ENCODE measurements around the gene DNAH8. TPM values are rescaled to one million over a fixed set of nuclear protein-coding genes. Genes with fewer than 3 reads are reported as not detected.

The DNAH8 gene
- total RNA-seq, 1 donor from 2014 or later, result not detected

DNA sequence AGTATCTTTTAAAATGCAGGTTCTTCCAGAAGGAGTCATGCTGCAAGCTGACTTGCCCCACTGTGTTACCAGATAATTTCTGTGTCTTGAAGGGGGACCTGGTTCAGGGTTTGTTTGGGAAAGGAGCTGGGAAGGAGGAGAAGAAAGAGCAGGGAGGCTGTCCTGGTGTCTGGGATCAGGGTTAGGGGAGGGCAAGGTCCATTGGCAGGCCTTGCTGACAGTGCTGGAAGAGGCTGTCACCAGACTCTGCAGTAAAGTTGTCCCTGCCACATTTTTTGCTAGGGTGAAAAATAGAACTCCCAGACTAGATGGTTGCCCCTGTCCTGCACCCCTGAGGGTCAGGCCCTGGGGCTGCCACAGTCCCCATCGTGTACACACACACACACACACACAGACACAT, 348.4 kb downstream of the DNAH8 start:
- TF ChIP-seq, protein P1, sequence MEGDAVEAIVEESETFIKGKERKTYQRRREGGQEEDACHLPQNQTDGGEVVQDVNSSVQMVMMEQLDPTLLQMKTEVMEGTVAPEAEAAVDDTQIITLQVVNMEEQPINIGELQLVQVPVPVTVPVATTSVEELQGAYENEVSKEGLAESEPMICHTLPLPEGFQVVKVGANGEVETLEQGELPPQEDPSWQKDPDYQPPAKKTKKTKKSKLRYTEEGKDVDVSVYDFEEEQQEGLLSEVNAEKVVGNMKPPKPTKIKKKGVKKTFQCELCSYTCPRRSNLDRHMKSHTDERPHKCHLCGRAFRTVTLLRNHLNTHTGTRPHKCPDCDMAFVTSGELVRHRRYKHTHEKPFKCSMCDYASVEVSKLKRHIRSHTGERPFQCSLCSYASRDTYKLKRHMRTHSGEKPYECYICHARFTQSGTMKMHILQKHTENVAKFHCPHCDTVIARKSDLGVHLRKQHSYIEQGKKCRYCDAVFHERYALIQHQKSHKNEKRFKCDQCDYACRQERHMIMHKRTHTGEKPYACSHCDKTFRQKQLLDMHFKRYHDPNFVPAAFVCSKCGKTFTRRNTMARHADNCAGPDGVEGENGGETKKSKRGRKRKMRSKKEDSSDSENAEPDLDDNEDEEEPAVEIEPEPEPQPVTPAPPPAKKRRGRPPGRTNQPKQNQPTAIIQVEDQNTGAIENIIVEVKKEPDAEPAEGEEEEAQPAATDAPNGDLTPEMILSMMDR (conservative IDR thresholded peaks at IDR 0.05; ENCODE audit: low read depth, low read length), result no peak
- H3K4me3 ChIP-seq (ENCODE audit: low read depth, low read length), result no peak overlapping the region
- no peak for DNase-seq (ENCODE audit: low read depth)

DNA sequence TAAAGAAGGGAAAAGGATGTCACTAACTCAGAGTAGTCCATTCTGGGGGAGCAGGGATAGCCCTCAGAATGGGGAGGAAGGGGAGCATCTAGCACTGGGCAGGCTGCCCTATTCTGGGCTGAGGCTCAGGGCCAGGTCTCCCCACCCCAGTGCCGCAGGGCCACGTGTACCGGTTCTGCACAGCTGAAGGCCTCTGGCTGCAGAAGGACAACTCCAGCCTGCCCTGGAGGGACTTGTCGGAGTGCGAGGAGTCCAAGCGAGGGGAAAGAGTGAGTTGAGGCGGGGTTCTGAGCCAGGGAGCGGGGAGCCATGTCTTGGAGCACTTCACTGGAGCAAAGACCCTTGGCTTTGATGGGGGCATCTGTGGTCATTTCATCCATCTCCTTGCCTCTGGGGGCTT, 350.4 kb downstream of the DNAH8 start:
- H3K4me3 ChIP-seq (ENCODE audit: low read depth, low read length), result no peak overlapping the region
- no peak for DNase-seq (ENCODE audit: low read depth)
- TF ChIP-seq, protein P1 (conservative IDR thresholded peaks at IDR 0.05; ENCODE audit: low read depth, low read length), result no peak

DNA sequence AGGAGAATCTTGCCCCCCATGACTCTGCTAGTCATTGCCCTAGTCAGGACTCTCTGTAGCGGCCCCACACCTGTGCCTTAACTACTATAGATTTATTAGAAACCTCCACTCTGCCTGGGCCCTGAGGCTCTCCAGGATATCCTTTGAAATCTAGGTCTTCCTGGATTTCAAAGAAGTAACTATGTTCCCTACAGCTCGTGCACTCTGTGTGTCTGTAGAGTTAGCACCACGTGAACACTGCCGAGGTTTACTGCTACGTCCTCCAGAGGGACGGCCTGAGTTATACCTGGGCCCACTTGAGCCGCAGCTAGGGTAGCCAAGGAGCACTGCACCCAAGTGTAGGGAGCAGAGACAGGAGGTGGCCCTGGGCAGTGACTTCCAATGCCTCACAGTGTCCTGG, 353.3 kb downstream of the DNAH8 start:
- no peak for DNase-seq (ENCODE audit: low read depth)
- TF ChIP-seq, protein P1 (conservative IDR thresholded peaks at IDR 0.05; ENCODE audit: low read depth, low read length), result no peak
- H3K4me3 ChIP-seq (ENCODE audit: low read depth, low read length), result no peak overlapping the region

DNA sequence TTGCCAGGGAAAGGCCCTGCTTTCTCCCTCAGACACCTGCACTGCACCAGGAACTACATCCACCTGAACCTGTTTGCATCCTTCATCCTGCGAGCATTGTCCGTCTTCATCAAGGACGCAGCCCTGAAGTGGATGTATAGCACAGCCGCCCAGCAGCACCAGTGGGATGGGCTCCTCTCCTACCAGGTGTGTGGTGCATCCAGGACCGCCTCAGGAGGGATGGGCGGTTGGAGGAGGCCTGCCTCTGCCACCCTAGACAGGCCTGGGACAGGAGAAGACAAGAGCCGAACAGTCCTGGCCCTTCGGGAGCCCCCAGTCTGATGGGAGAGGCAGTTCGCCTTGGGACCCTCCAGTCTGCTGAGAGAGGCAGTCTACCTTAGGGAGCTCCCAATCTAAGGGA, 357.7 kb downstream of the DNAH8 start:
- H3K4me3 ChIP-seq (ENCODE audit: low read depth, low read length), result no peak overlapping the region
- DNase-seq (ENCODE audit: low read depth), result no peak
- TF ChIP-seq, protein P1 (conservative IDR thresholded peaks at IDR 0.05; ENCODE audit: low read depth, low read length), result no peak

DNA sequence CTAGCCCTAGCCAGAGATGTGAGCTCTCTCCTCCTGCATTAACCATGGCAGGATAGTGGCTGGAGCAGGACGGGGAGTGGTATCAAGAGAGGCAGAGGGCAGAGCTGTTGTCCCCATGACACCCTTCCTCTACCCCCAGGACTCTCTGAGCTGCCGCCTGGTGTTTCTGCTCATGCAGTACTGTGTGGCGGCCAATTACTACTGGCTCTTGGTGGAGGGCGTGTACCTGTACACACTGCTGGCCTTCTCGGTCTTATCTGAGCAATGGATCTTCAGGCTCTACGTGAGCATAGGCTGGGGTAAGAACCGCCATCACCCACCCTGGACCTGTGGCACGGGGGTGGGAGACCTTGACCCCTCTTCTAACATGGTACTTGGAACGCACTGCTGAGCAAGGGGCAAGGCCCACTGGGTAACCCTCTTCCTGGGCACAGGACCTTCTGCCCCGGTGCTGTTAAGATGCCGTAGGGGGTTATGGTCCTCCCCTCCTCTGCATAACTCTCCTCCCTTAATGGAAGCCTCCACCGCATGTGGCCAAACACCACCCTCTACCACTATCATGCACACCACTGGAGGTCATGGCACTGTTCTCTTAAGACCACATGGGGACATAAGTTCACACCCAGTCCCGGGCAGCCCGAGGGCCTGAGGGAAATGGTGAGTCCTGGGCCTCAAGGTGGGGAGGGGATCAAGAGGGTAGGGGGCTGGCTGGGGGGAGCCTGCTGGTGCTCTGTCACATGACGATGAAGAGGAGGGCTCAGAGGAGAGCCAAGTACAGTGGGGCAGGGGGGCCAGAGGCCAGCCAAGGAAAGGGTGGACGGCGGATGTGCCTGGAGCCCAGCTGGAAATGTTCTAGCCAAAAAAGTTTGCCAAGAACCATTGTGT, 358.6 kb downstream of the DNAH8 start:
- TF ChIP-seq, protein P1 (conservative IDR thresholded peaks at IDR 0.05; ENCODE audit: low read depth, low read length), result no peak
- H3K4me3 ChIP-seq (ENCODE audit: low read depth, low read length), result no peak overlapping the region
- no peak for DNase-seq (ENCODE audit: low read depth)

DNA sequence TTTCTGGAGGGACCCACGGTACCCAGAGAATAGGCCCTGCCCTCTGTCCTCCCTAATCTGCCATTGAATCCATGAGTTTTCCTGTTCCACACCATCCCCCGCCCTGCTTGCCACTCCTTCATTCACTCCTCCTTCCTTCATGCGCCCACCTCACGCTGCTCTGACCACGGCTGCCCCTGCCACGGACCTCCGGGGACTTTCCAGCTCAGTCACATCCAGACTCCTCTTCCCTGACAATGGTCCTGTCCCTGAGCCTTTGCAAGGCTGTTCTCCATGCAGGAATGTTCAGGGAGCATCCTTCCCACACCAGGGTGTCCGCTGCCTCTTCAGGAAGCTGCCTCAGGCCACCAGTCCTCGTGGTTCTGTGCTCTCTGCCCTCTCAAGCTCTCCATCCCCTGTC, 359.4 kb downstream of the DNAH8 start:
- H3K4me3 ChIP-seq (ENCODE audit: low read depth, low read length), result no peak overlapping the region
- TF ChIP-seq, protein P1 (conservative IDR thresholded peaks at IDR 0.05; ENCODE audit: low read depth, low read length), result no peak
- no peak for DNase-seq (ENCODE audit: low read depth)
